ENCODE measurements around the gene CNTNAP2.

- TF ChIP-seq CTCF (conservative IDR thresholded peaks at IDR 0.05), result no peak
- TF ChIP-seq ZFX (IDR thresholded peaks at IDR 0.05), result no peak
Measured at GRCh38 chr7:148403466-148403993, 2286.9 kb downstream of the CNTNAP2 start.

Measured in C4-2B (cell line).